Neutrophil (primary cell): ENCODE measurements around the gene STMN3.

Source experiments
- H3K27ac ChIP-seq: fragments of 200-600 bp; sonication (generic); 2 replicates; pipeline ENCODE4 v1.5.1; 2016; ENCODE audit warnings: mild to moderate bottlenecking, moderate library complexity
- H3K27me3 ChIP-seq: fragments of 200-600 bp; sonication (generic); 2 replicates; pipeline ENCODE4 v1.6.0; 2016; ENCODE audit warnings: mild to moderate bottlenecking
- H3K36me3 ChIP-seq: fragments of 200-600 bp; sonication (generic); 2 replicates; pipeline ENCODE4 v1.5.1; 2017
- H3K4me1 ChIP-seq, 2 experiments: fragments of 200-600 bp in 1 of 2; sonication (generic) in 1 of 2; 1 replicate in 1 of 2; 2 replicates in 1 of 2; pipeline versions ENCODE4 v1.5.1 to v1.6.1; 2013 to 2016; ENCODE audit warnings: low read depth in 1 of 2, low read length in 1 of 2, mild to moderate bottlenecking in 1 of 2, moderate library complexity in 1 of 2; ENCODE audit not compliant: control insufficient read depth in 1 of 2, insufficient read depth in 1 of 2
- H3K4me3 ChIP-seq, 2 experiments: fragments of 200-600 bp in 1 of 2; sonication (generic) in 1 of 2; 1 replicate in 1 of 2; 2 replicates in 1 of 2; pipeline ENCODE4 v1.5.1; 2013 to 2016; ENCODE audit warnings: low read depth in 1 of 2, low read length in 1 of 2, mild to moderate bottlenecking in 1 of 2, moderate library complexity in 1 of 2
- H3K9me3 ChIP-seq: fragments of 200-600 bp; sonication (generic); 2 replicates; pipeline ENCODE4 v1.5.1; 2016
- TF ChIP-seq, protein P1 (sequence below): fragments of 200-600 bp; sonication (generic); IDR thresholded peaks from 2 replicates; pipeline ENCODE4 v1.5.1; 2016; ENCODE audit warnings: antibody characterized with exemption

Gene STMN3

DNA sequence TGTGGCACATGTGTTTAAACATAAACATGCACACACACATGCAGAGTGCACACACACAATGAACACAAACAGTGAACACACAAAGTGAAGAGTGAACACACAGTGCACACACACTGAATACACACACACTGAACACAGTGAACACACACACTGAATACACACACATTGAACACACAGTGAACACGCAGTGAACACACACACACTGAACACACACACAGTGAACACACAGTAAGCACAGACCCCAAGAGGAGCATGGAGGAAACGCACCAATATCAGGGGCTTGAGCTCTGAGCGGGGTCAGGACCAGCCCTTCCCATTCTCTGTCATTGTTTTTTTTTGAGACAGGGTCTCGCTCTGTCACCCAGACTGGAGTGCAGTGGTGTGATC, 62.1 kb downstream of the STMN3 start:
- H3K9me3 ChIP-seq: no peaks in the 10 kb centered on the region
- no peak overlapping the region for H3K4me3 ChIP-seq
- H3K27me3 ChIP-seq: no peaks in the 10 kb centered on the region
- no peak overlapping the region for H3K27ac ChIP-seq
- TF ChIP-seq, protein P1, sequence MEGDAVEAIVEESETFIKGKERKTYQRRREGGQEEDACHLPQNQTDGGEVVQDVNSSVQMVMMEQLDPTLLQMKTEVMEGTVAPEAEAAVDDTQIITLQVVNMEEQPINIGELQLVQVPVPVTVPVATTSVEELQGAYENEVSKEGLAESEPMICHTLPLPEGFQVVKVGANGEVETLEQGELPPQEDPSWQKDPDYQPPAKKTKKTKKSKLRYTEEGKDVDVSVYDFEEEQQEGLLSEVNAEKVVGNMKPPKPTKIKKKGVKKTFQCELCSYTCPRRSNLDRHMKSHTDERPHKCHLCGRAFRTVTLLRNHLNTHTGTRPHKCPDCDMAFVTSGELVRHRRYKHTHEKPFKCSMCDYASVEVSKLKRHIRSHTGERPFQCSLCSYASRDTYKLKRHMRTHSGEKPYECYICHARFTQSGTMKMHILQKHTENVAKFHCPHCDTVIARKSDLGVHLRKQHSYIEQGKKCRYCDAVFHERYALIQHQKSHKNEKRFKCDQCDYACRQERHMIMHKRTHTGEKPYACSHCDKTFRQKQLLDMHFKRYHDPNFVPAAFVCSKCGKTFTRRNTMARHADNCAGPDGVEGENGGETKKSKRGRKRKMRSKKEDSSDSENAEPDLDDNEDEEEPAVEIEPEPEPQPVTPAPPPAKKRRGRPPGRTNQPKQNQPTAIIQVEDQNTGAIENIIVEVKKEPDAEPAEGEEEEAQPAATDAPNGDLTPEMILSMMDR: no peak
- peaks cover 15 to 18% of the 10 kb centered on the region in 2 experiments for H3K4me1 ChIP-seq
- peaks cover 92% of the 10 kb centered on the region for H3K36me3 ChIP-seq

DNA sequence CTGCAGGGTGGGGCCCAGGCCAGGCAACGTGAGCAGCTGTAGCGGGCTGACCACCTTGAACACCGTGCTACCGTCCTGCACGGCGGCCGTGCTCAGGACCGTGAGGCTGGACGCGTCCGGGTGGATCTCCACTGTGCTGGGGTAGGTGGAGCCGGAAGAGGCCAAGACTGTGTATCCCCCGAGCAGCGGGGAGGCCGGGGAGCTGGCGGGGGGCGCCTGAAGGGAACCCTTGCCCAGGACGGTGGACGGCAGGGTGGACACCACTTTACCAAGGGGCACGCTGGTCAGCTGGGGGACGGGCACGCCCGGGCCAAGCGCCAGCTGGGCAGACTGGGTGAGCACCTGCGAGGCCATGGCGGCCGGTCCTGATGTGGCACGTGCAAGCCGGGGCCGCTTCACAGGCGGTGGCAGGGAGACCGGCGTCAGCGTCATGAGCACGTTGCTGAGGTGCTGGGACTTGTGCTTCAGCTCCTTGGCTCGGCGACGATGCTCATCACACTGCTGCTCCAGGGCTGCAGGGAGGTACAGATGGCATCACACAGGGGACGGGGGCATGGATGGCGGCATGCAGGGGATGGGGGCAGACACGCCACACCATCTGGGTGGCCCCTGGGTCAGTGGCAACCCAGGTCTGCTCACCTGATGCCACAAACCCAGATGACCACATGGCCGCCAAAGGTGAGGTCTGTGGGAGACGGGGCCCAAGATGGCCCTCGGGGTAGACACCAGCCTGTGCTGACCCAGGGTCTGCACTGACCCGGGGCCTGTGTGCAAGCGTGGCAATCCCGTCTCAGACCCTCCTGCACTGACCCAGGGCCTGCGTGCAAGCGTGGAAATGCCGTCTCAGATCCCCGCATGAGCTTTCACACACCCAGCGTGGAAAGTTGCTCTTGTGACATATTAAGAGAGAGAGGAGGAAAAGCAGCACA, 62.7 kb downstream of the STMN3 start:
- Histone ChIP-seq H3K36me3 (peaks cover 85% of the 10 kb centered on the region), H3K4me3 (no peak overlapping the region), H3K4me1 (peaks cover 22 to 25% of the 10 kb centered on the region in 2 experiments), H3K27ac (no peak overlapping the region), H3K9me3 (no peaks in the 10 kb centered on the region), H3K27me3 (no peaks in the 10 kb centered on the region)
- TF ChIP-seq, protein P1: no peak
